H9 (cell line): ENCODE results near the gene SLC4A7. TPM values are rescaled to one million over a fixed set of nuclear protein-coding genes. Genes with fewer than 3 reads are reported as not detected.

ENCODE experiments used
- DNase-seq: peaks from one replicate; pipeline ENCODE4 v3.0.0-alpha.2; 2017
- H2AFZ ChIP-seq: one replicate; pipeline ENCODE4 v1.6.1; 2013; ENCODE audit warnings: mild to moderate bottlenecking, low read length, control low read depth, moderate library complexity
- H2AK5ac ChIP-seq: 2 replicates; pipeline ENCODE4 v1.6.1; 2013; ENCODE audit warnings: low read length, control low read depth, mixed read lengths; ENCODE audit not compliant: insufficient read length
- H2BK120ac ChIP-seq: one replicate; pipeline ENCODE4 v1.6.1; 2013; ENCODE audit warnings: low read depth, mild to moderate bottlenecking, low read length, control low read depth, inconsistent platforms; ENCODE audit not compliant: poor library complexity, severe bottlenecking
- H2BK12ac ChIP-seq: 2 replicates; pipeline ENCODE4 v1.6.1; 2013; ENCODE audit warnings: low read length, control low read depth, mixed read lengths, low read depth; ENCODE audit not compliant: insufficient read length
- H2BK15ac ChIP-seq: 2 replicates; pipeline ENCODE4 v1.6.1; 2013; ENCODE audit warnings: low read depth, low read length, control low read depth
- H2BK20ac ChIP-seq: one replicate; pipeline ENCODE4 v1.6.1; 2013; ENCODE audit warnings: low read depth, mild to moderate bottlenecking, low read length, control low read depth, inconsistent platforms; ENCODE audit not compliant: poor library complexity, severe bottlenecking
- H2BK5ac ChIP-seq: 2 replicates; pipeline ENCODE4 v1.6.1; 2013; ENCODE audit warnings: low read length, control low read depth, mixed read lengths; ENCODE audit not compliant: insufficient read length
- H3K14ac ChIP-seq: 2 replicates; pipeline ENCODE4 v1.6.1; 2013; ENCODE audit warnings: low read length, control low read depth; ENCODE audit not compliant: insufficient read depth
- H3K18ac ChIP-seq: 2 replicates; pipeline ENCODE4 v1.6.1; 2013; ENCODE audit warnings: low read depth, mild to moderate bottlenecking, mixed read lengths, low read length, control low read depth; ENCODE audit not compliant: insufficient read length
- H3K23ac ChIP-seq: 2 replicates; pipeline ENCODE4 v1.6.1; 2013; ENCODE audit warnings: low read length, control low read depth, mixed read lengths, low read depth; ENCODE audit not compliant: insufficient read length
- H3K23me2 ChIP-seq: 2 replicates; pipeline ENCODE4 v1.6.1; 2013; ENCODE audit warnings: low read depth, mild to moderate bottlenecking, mixed read lengths, low read length, control low read depth; ENCODE audit not compliant: insufficient read length, poor library complexity, severe bottlenecking
- H3K27ac ChIP-seq: 2 replicates; pipeline ENCODE4 v1.5.1; 2013; ENCODE audit warnings: low read length, control low read depth, mixed read lengths, low read depth; ENCODE audit not compliant: insufficient read length
- H3K27me3 ChIP-seq: 2 replicates; pipeline ENCODE4 v1.6.1; 2013; ENCODE audit warnings: low read length, control low read depth, inconsistent platforms; ENCODE audit not compliant: insufficient read depth
- H3K4ac ChIP-seq: 2 replicates; pipeline ENCODE4 v1.6.1; 2013; ENCODE audit warnings: low read depth, mild to moderate bottlenecking, control low read depth, inconsistent platforms, low read length, moderate library complexity
- H3K4me1 ChIP-seq: 2 replicates; pipeline ENCODE4 v1.6.1; 2013; ENCODE audit warnings: low read length, control low read depth, inconsistent platforms; ENCODE audit not compliant: insufficient read depth
- H3K4me2 ChIP-seq: 2 replicates; pipeline ENCODE4 v1.6.1; 2013; ENCODE audit warnings: low read length, control low read depth, mixed read lengths; ENCODE audit not compliant: insufficient read length, insufficient read depth
- H3K56ac ChIP-seq: 2 replicates; pipeline ENCODE4 v1.6.1; 2013; ENCODE audit warnings: low read depth, mild to moderate bottlenecking, mixed read lengths, low read length, control low read depth; ENCODE audit not compliant: insufficient read length
- H3K79me1 ChIP-seq: 2 replicates; pipeline ENCODE4 v1.6.1; 2013; ENCODE audit warnings: low read depth, mild to moderate bottlenecking, moderate library complexity, low read length, control low read depth, inconsistent platforms; ENCODE audit not compliant: insufficient read depth, poor library complexity, severe bottlenecking
- H3K79me2 ChIP-seq: 2 replicates; pipeline ENCODE4 v1.6.1; 2013; ENCODE audit warnings: low read length, control low read depth, inconsistent platforms; ENCODE audit not compliant: insufficient read depth
- H3K9ac ChIP-seq: 2 replicates; pipeline ENCODE4 v1.6.1; 2013; ENCODE audit warnings: low read length, control low read depth, mixed read lengths; ENCODE audit not compliant: insufficient read length; ENCODE audit errors: extremely low read depth
- H3K9me3 ChIP-seq: one replicate; pipeline ENCODE4 v1.6.1; 2013; ENCODE audit warnings: low read depth, low read length, inconsistent platforms; ENCODE audit not compliant: control insufficient read depth
- H3T11ph ChIP-seq: one replicate; pipeline ENCODE4 v1.6.1; 2013; ENCODE audit warnings: mild to moderate bottlenecking, low read length, control low read depth, inconsistent platforms
- H4K20me1 ChIP-seq: one replicate; pipeline ENCODE4 v1.6.1; 2013; ENCODE audit not compliant: control insufficient read depth, insufficient read length, insufficient read depth
- H4K5ac ChIP-seq: 2 replicates; pipeline ENCODE4 v1.6.1; 2013; ENCODE audit warnings: low read depth, mild to moderate bottlenecking, mixed read lengths, low read length, control low read depth; ENCODE audit not compliant: insufficient read length
- H4K8ac ChIP-seq: replicated peaks from 2 replicates; pipeline ENCODE4 v1.6.1; 2013; ENCODE audit warnings: low read length, control low read depth, mixed read lengths, low read depth; ENCODE audit not compliant: insufficient read length
- H4K91ac ChIP-seq: 2 replicates; pipeline ENCODE4 v1.6.1; 2013; ENCODE audit warnings: low read depth, mild to moderate bottlenecking, moderate library complexity, mixed read lengths, low read length, control low read depth; ENCODE audit not compliant: insufficient read length
- H3K27ac Mint-ChIP-seq, 3 experiments: 2 replicates in 2 of 3; 3 replicates in 1 of 3; pipeline ENCODE4 v1.8.0; 2020 to 2021; ENCODE audit warnings: mixed read lengths in 3 of 3, mild to moderate bottlenecking in 1 of 3, moderate library complexity in 1 of 3
- H3K27me3 Mint-ChIP-seq: 2 replicates; pipeline ENCODE4 v1.8.0; 2021; ENCODE audit warnings: low read depth, mild to moderate bottlenecking, moderate library complexity, mixed read lengths
- H3K36me3 Mint-ChIP-seq, 3 experiments: 2 replicates in 2 of 3; 3 replicates in 1 of 3; pipeline ENCODE4 v1.8.0; 2020 to 2021; ENCODE audit warnings: low read depth in 3 of 3, mixed read lengths in 3 of 3; ENCODE audit not compliant: insufficient read depth in 1 of 3
- H3K4me1 Mint-ChIP-seq, 2 experiments: 2 replicates each; pipeline ENCODE4 v1.8.0; 2020; ENCODE audit warnings: mixed read lengths in 2 of 2
- H3K4me3 Mint-ChIP-seq, 2 experiments: 2 replicates in 1 of 2; 3 replicates in 1 of 2; pipeline ENCODE4 v1.8.0; 2020 to 2021; ENCODE audit warnings: mild to moderate bottlenecking in 2 of 2, mixed read lengths in 2 of 2, moderate library complexity in 1 of 2
- H3K9me3 Mint-ChIP-seq, 2 experiments: 2 replicates in 1 of 2; 3 replicates in 1 of 2; pipeline ENCODE4 v1.8.0; 2020; ENCODE audit warnings: mild to moderate bottlenecking in 2 of 2, mixed read lengths in 2 of 2, moderate library complexity in 1 of 2
- WGBS: extraction: QIAGEN DNeasy Blood & Tissue Kit; methylation state at CpG from one replicate; pipeline ENCODE4 v1.1.7; 2013; ENCODE audit warnings: missing lambda C conversion rate, low lambda C conversion rate, mixed read lengths; ENCODE audit not compliant: insufficient read length; ENCODE audit errors: extremely low coverage; 5-methylcytosine and 5-hydroxymethylcytosine counted together
- total RNA-seq: library from RNA; stranded (reverse); gene quantifications from 2 replicates; pipeline ENCODE4 v1.2.1, GENCODE V29; 2021
- TF ChIP-seq, protein P1 (sequence below): fragments of 200-600 bp; sonication (generic); conservative IDR thresholded peaks from 3 replicates; pipeline ENCODE4 v1.8.0; 2021; ENCODE audit warnings: antibody characterized with exemption, mild to moderate bottlenecking

SLC4A7 gene
- total RNA-seq, 1 experiment from 2014 or later, result 46.1 TPM

DNA sequence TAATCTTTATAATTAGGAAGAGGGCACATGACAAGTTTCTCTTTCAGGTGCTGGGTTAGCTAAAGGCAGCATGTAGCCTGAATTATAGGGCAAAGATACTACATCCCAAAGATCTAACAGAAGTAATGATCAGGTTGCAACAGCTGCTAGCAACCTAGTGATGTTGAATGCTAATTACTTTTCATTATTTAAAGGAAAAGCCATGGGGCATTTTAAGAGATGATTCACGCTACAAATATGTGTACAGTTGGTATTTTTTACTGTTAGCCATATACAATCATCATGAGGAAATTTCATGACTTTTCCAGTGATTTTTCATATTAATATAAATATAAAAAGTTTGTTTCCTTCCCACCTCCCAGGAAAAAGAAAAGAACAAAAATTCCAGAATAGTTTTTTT is 158.0 kb downstream of the SLC4A7 start:
- Histone ChIP-seq H2AK5ac (no peak overlapping the region), H3K27ac (no peak overlapping the region), H3K56ac (no peak overlapping the region), H4K8ac (no peak overlapping the region), H3K18ac (no peak overlapping the region), H2BK5ac (no peak overlapping the region), H2BK120ac (no peak overlapping the region), H3K79me2 (no peaks in the 10 kb centered on the region), H3K9me3 (no peaks in the 10 kb centered on the region), H3K4ac (no peak overlapping the region), H3K23me2 (no peaks in the 10 kb centered on the region), H3K4me1 (no peaks in the 10 kb centered on the region), H3K27me3 (no peaks in the 10 kb centered on the region), H3K4me2 (no peak overlapping the region), H2BK12ac (no peak overlapping the region), H3K9ac (no peak overlapping the region), H4K20me1 (no peaks in the 10 kb centered on the region), H3K23ac (no peak overlapping the region), H3K14ac (no peak overlapping the region), H4K5ac (no peak overlapping the region), H2BK15ac (no peak overlapping the region), H2BK20ac (no peak overlapping the region), H2AFZ (no peak overlapping the region), H3T11ph (no peak overlapping the region), H4K91ac (no peak overlapping the region), H3K79me1 (no peaks in the 10 kb centered on the region)
- WGBS, result no CpG with 5 or more reads among the region's 1 CpG
- TF ChIP-seq, protein P1, sequence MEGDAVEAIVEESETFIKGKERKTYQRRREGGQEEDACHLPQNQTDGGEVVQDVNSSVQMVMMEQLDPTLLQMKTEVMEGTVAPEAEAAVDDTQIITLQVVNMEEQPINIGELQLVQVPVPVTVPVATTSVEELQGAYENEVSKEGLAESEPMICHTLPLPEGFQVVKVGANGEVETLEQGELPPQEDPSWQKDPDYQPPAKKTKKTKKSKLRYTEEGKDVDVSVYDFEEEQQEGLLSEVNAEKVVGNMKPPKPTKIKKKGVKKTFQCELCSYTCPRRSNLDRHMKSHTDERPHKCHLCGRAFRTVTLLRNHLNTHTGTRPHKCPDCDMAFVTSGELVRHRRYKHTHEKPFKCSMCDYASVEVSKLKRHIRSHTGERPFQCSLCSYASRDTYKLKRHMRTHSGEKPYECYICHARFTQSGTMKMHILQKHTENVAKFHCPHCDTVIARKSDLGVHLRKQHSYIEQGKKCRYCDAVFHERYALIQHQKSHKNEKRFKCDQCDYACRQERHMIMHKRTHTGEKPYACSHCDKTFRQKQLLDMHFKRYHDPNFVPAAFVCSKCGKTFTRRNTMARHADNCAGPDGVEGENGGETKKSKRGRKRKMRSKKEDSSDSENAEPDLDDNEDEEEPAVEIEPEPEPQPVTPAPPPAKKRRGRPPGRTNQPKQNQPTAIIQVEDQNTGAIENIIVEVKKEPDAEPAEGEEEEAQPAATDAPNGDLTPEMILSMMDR, result no peak
- H3K27ac Mint-ChIP-seq, result no peak overlapping the region
- H3K36me3 Mint-ChIP-seq, result peaks cover 0 to 9% (median 4%) of the 10 kb centered on the region in 3 experiments; a peak in 2 of 7 replicates
- DNase-seq, result no peak
- peaks cover 6% of the 10 kb centered on the region in 2 experiments; a peak in 4 of 5 replicates for H3K9me3 Mint-ChIP-seq
- no peak overlapping the region for H3K4me3 Mint-ChIP-seq
- H3K4me1 Mint-ChIP-seq, result no peaks in the 10 kb centered on the region
- H3K27me3 Mint-ChIP-seq, result no peaks in the 10 kb centered on the region
